Fibroblast of lung (primary cell): ENCODE data around the gene HRH3. TPM values are rescaled to one million over a fixed set of nuclear protein-coding genes. Genes with fewer than 3 reads are reported as not detected.

Experiments used
- DNase-seq, 2 donors: peaks; one replicate each; pipeline versions ENCODE4 v3.0.0 to v3.0.0-alpha.2; 2010; ENCODE audit warnings: low read depth in 2 of 2
- H2AFZ ChIP-seq: 2 replicates; pipeline ENCODE4 v1.5.1; 2012; ENCODE audit warnings: low read length, control low read depth, inconsistent platforms
- H3K27ac ChIP-seq: 2 replicates; pipeline ENCODE4 v1.5.1; 2011; ENCODE audit warnings: low read length, control low read depth; ENCODE audit not compliant: insufficient read depth
- H3K27me3 ChIP-seq: 2 replicates; pipeline ENCODE4 v1.5.1; 2011; ENCODE audit warnings: mild to moderate bottlenecking, low read length; ENCODE audit not compliant: control insufficient read depth, insufficient read depth
- H3K36me3 ChIP-seq: 2 replicates; pipeline ENCODE4 v1.5.1; 2011; ENCODE audit warnings: low read length; ENCODE audit not compliant: control insufficient read depth, insufficient read depth
- H3K4me1 ChIP-seq: 2 replicates; pipeline ENCODE4 v1.5.1; 2011; ENCODE audit warnings: low read length; ENCODE audit not compliant: control insufficient read depth, insufficient read depth; ENCODE audit errors: extremely low read depth
- H3K4me2 ChIP-seq: 2 replicates; pipeline ENCODE4 v1.5.1; 2011; ENCODE audit warnings: low read length, control low read depth; ENCODE audit not compliant: insufficient read depth; ENCODE audit errors: extremely low read depth
- H3K4me3 ChIP-seq, 4 experiments: fragments of 200-600 bp in 1 of 4; sonication (generic) in 1 of 4; replicated peaks in 1 of 4; 2 replicates each; pipeline ENCODE4 v1.5.1; 2011 to 2016; ENCODE audit warnings: low read length in 4 of 4, low read depth in 3 of 4, mild to moderate bottlenecking in 3 of 4, control low read depth in 2 of 4, inconsistent platforms in 1 of 4, mixed read lengths in 1 of 4; ENCODE audit not compliant: insufficient read depth in 1 of 4; ENCODE audit errors: control extremely low read depth in 1 of 4
- H3K79me2 ChIP-seq: 2 replicates; pipeline ENCODE4 v1.5.1; 2012; ENCODE audit warnings: mild to moderate bottlenecking, low read length, inconsistent platforms; ENCODE audit not compliant: control insufficient read depth, insufficient read depth
- H3K9ac ChIP-seq: 2 replicates; pipeline ENCODE4 v1.5.1; 2011; ENCODE audit warnings: mild to moderate bottlenecking, low read length, control low read depth; ENCODE audit not compliant: insufficient read depth
- H3K9me3 ChIP-seq: 2 replicates; pipeline ENCODE4 v1.5.1; 2012; ENCODE audit warnings: low read depth, low read length; ENCODE audit not compliant: control insufficient read depth, insufficient read depth
- H4K20me1 ChIP-seq: 2 replicates; pipeline ENCODE4 v1.5.1; 2011; ENCODE audit warnings: low read length; ENCODE audit not compliant: control insufficient read depth, insufficient read depth; ENCODE audit errors: extremely low read depth
- CTCF ChIP-seq, 2 donors: IDR thresholded peaks in 1 of 2; conservative IDR thresholded peaks in 1 of 2; 1 replicate in 1 of 2; 2 replicates in 1 of 2; pipeline ENCODE4 v1.5.1; 2011 to 2012; ENCODE audit warnings: low read length in 2 of 2, control low read depth in 1 of 2, inconsistent platforms in 1 of 2, low read depth in 1 of 2, mild to moderate bottlenecking in 1 of 2
- EZH2 ChIP-seq: IDR thresholded peaks from 2 replicates; pipeline ENCODE4 v1.5.1; 2012; ENCODE audit warnings: low read length, control low read depth, mild to moderate bottlenecking; ENCODE audit errors: missing control alignments
- polyA plus RNA-seq, 2 donors: library from polyadenylated mRNA; depleted of rRNA in 1 of 2; stranded (reverse) in 1 of 2; unstranded in 1 of 2; fragments of >200 nt; gene quantifications; 2 replicates each; pipeline ENCODE4 v1.2.1, GENCODE V29; 2011 to 2012; ENCODE audit warnings: missing spikeins in 1 of 2
- total RNA-seq: library from RNA; depleted of rRNA; stranded (reverse); fragments of >200 nt; gene quantifications from 2 replicates; pipeline ENCODE4 v1.2.1, GENCODE V29; 2014

HRH3 gene
- total and polyA plus RNA-seq, 2 donors (not counting 1 experiment from before 2014, with no cell fraction given), result not detected

- no peaks in the 10 kb centered on the region for H3K4me1 ChIP-seq
- no peak overlapping the region for H3K4me3 ChIP-seq
- no peaks in the 10 kb centered on the region for H3K79me2 ChIP-seq
- H3K9ac ChIP-seq, result no peak overlapping the region
- no peaks in the 10 kb centered on the region for H4K20me1 ChIP-seq
- no peak overlapping the region for H3K4me2 ChIP-seq
- H3K36me3 ChIP-seq, result no peaks in the 10 kb centered on the region
- H3K27me3 ChIP-seq, result peaks cover 32% of the 10 kb centered on the region
- TF ChIP-seq CTCF (conservative IDR thresholded peaks at IDR 0.05 in 1 of 2, IDR thresholded peaks at IDR 0.05 in 1 of 2; ENCODE audit: low read depth in 1 of 2, low read length in 2 of 2) (no peak), EZH2 (no peak)
- no peak for DNase-seq
- H3K27ac ChIP-seq, result no peak overlapping the region
- H3K9me3 ChIP-seq, result no peaks in the 10 kb centered on the region
- no peak overlapping the region for H2AFZ ChIP-seq
These were observed 1.9 kb downstream of the HRH3 start for GRCh38 chr20:62217913-62218773.

- Histone ChIP-seq H4K20me1 (no peaks in the 10 kb centered on the region), H2AFZ (no peak overlapping the region), H3K27ac (no peak overlapping the region), H3K4me1 (no peaks in the 10 kb centered on the region), H3K9ac (no peak overlapping the region), H3K27me3 (peaks cover 32% of the 10 kb centered on the region), H3K79me2 (no peaks in the 10 kb centered on the region), H3K36me3 (no peaks in the 10 kb centered on the region), H3K4me3 (no peak overlapping the region), H3K4me2 (no peak overlapping the region), H3K9me3 (no peaks in the 10 kb centered on the region)
- no peak for DNase-seq
- TF ChIP-seq CTCF (conservative IDR thresholded peaks at IDR 0.05 in 1 of 2, IDR thresholded peaks at IDR 0.05 in 1 of 2; ENCODE audit: low read depth in 1 of 2, low read length in 2 of 2), result no peak
- no peak for TF ChIP-seq EZH2
These were observed 3.2 kb downstream of the HRH3 start for GRCh38 chr20:62216636-62217566.

DNA sequence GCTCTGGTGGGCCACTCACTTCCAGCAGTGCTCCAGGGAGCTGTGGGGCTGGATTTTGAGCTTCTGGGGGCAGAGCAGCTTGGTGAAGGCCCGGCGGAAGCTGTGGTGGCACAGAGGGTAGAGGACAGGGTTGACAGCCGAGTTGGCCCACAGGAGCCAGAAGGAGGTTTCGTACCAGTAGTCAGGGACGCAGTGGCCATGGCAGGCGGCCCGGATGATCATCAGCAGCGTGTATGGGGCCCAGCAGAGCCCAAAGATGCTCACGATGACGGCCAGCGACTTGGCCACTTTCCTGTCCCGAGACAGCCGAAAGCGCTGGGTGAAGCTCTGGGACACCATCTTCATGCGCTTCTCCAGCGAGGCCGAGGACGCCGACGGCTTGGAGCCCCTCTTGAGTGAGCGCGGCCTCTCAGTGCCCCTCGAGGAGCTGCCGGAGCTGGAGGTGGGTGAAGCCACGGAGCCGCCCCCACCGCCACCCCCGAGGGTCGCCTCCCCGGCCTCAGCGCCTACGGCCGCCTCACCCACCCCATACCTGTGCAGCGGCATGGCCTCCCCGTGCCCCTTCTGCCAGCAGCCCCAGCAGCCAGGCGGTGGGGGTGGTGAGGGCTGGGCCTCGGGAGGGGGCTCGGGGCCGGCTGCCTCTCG, 4.0 kb downstream of the HRH3 start:
- Histone ChIP-seq H3K79me2 (no peaks in the 10 kb centered on the region), H3K9ac (no peak overlapping the region), H3K27ac (no peak overlapping the region), H3K4me3 (no peak overlapping the region), H3K27me3 (peaks cover 30% of the 10 kb centered on the region), H2AFZ (no peak overlapping the region), H3K4me1 (no peaks in the 10 kb centered on the region), H3K4me2 (no peak overlapping the region), H3K9me3 (no peaks in the 10 kb centered on the region), H3K36me3 (no peaks in the 10 kb centered on the region), H4K20me1 (no peaks in the 10 kb centered on the region)
- no peak for DNase-seq
- TF ChIP-seq CTCF (conservative IDR thresholded peaks at IDR 0.05 in 1 of 2, IDR thresholded peaks at IDR 0.05 in 1 of 2; ENCODE audit: low read depth in 1 of 2, low read length in 2 of 2) (no peak), EZH2 (no peak)
